ENCODE data around the gene KIF3B.
A peak's percentile ranks its signal among the peaks of the same experiment; 100 is the strongest.

- no peak for TF ChIP-seq CTCF (IDR thresholded peaks at IDR 0.05 in 2 of 3, conservative IDR thresholded peaks at IDR 0.05 in 1 of 3; ENCODE audit: borderline replicate concordance in 1 of 3, insufficient read depth in 1 of 3, low read depth in 2 of 3, low read length in 2 of 3)
- TF ChIP-seq EGR1 (IDR thresholded peaks at IDR 0.05; ENCODE audit: low read depth): peak; percentile 48; the same call in 1 of the 2 replicates
- TF ChIP-seq MAX (IDR thresholded peaks at IDR 0.05): no peak
- peak; percentile 61 for TF ChIP-seq POLR2AphosphoS5 (IDR thresholded peaks at IDR 0.05; ENCODE audit: low read depth, low read length)
- TF ChIP-seq ZFX (IDR thresholded peaks at IDR 0.05): 0 out of 2 replicates have a peak, but pooled peaks have one; percentile 23
These were observed at the start of gene KIF3B for GRCh38 chr20:32277361-32278198.

Measured in HCT116 (cell line).